ENCODE results near the gene CENATAC.
"Not testable (repeated sequence)": the region's sequence is repeated elsewhere in the genome, so short reads cannot be mapped to it uniquely, and the experiment has no call there.

Gene CENATAC

DNA sequence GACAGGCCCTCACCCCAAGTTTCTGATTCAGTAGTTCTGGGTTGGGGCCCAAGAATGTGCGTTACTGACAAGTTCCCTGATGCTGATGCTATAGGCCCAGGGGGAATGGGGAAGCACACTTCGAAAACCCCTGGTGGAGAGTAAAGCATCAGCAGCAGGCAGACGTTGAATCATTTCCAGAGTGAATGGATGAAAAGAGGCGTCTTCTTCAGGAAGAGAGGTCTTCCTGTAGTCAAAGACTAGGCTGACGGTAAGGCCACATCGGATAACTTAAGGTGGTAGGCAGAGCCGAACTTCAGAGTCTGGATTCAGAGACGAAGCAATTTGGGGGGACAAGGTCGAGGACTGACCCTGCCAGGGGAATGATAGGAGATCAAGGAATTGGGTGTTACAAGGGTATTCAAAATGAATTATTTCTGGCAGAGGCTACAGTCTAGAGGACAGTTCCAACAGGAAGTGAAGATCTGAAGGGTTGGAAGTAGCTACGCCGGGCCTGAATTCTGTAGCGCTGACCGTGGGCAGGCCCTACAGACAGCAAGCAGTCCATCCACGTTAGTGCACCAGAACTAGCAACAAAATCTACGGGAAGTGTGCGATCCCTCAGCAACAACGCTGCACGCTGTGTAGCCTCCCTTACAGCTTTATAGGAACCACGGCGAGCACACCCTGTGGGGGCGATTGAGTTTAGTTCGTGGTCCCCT is 862 bp upstream of the CENATAC start:
- DNase-seq = no peak

DNA sequence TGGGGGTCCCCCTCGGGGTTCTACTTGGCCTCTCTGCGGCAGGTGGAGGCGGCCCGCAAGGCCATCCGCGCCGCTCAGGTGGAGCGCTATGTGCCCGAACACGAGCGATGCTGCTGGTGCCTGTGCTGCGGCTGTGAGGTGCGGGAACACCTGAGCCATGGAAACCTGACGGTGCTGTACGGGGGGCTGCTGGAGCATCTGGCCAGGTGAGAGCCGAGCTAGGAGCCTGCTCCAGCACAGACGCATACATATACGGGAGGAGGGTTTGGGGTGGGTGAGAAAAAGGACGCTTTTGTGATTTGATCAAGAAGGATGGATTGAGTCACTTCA is 415 bp downstream of the CENATAC start:
- no peak for DNase-seq

- DNase-seq = no peak
These were observed 884 bp downstream of the CENATAC start for GRCh38 chr11:118998822-118999221.

DNA sequence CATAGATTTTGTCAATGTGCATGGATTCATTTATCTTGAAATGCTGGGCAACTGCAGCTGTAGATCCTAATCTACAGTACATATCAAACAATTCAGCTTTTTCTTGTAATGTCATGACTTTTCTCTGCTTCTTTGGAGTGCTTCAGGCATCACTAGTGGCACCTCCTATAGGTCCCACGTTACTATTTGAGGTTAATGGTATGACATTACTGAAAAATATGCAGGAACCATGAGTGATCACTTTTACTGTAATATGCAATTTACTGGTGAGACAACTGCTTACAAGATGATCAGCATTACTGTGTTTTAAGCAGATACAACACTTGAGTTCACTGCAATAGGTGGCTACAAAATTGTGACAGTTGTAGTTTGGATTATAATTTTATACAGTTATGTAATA is 3.0 kb downstream of the CENATAC start:
- DNase-seq = no peak

GRCh38 chr11:119006656-119007055 is 8.7 kb downstream of the CENATAC start:
- no peak for DNase-seq

GRCh38 chr11:119011476-119012053 is 13.6 kb downstream of the CENATAC start:
- no peak for DNase-seq

DNA sequence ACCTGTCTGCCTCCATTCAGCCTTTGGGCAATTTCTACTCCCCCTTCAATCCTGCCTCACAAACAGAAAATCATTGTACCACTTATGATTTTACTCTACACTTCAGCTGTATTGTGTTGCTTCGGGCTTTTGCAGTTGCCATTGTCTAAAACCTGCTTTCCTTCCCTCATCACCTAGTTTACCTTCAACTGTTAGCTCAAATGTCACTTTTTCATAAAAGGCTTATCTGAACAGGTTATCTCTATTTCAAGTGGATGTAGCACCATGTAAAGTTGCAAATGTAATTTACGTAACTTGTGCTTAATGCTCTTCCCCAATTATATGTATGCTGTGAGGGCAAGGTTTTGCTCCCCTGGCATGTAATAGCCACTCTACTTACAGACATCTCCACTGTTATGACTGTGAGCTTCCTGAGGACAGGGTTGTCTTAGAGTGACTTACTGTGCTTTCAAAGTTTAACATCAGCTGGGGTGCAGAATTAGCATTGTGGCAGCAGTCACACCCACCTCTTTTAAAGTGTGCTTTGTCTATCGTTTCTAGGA is 14.8 kb downstream of the CENATAC start:
- DNase-seq = no peak

- no peak for DNase-seq
These were observed 16.4 kb downstream of the CENATAC start for GRCh38 chr11:119014209-119014924.

- no peak for DNase-seq
These were observed 17.2 kb downstream of the CENATAC start for GRCh38 chr11:119015054-119015611.

GRCh38 chr11:119016216-119017009 is 18.5 kb downstream of the CENATAC start:
- DNase-seq = no peak

GRCh38 chr11:119017377-119017776 is 19.4 kb downstream of the CENATAC start:
- not testable (repeated sequence) for DNase-seq

DNA sequence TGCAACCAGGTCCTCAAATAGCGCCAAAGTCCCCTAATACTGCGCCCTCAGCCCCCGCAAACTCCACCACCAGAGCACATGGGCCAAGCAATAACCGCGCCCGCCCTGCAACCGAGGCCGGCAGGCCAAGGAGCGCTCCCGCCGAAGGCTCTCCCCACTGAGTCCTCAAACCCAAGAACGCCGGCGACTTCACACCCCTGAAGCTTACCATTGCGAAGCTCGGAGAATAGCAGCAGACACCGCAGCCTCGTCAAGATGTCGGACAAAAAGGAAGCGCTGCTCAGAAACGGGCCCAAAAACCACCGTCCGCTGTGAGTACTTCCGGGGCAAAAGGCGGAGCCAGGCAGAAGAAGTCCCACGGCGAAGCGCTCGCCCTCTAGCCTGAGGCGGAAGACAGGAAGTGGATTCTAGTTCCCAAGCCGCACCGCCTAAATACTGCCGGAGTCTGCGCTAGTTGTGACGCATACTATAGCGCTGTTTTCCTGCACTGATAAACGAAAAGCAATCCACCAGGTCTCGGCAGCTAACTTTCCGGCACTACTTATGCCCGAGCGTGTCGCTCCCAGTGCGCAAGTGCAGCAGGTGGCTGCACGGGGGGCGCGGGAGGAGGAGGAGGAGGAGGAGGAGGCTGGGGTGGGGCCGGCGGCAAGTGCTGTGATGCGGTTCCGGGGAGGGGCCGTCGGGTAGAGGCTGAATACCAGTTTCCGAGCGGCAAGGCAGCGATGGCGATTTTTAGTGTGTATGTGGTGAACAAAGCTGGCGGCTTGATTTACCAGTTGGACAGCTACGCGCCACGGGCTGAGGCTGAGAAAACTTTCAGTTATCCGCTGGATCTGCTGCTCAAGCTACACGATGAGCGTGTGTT is 20.4 kb downstream of the CENATAC start, which contains the start of the genes RPS25 and TRAPPC4:
TSS of gene RPS25 (minus strand) at position 270 of the 865 bp plus-strand sequence. CDS start at position 211, 59 bp downstream.
TSS of gene TRAPPC4 (plus strand) at position 693 of the 865 bp plus-strand sequence. CDS start at position 723, 30 bp downstream.
- DNase-seq = peak; percentile 89

DNA sequence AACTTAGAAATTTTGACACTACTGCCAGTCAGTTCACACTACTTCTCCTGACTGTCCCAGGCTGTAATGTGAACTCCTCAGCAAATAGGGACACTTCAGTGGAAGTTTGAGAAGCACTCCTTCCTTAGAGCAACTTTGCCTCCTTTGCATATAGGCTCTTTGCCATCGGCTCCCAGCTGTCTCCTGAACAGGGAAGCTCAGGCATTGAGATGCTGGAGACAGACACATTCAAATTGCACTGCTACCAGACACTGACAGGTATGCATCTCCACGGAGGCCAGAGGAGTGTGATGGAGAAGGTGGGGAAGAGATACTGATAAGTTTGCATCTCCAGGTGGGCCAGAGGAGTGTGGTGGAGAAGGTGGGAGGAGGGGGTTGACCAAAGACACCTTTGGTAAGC is 22.1 kb downstream of the CENATAC start:
- DNase-seq = no peak

- no peak for DNase-seq
These were observed 23.7 kb downstream of the CENATAC start for GRCh38 chr11:119021631-119022030.

DNA sequence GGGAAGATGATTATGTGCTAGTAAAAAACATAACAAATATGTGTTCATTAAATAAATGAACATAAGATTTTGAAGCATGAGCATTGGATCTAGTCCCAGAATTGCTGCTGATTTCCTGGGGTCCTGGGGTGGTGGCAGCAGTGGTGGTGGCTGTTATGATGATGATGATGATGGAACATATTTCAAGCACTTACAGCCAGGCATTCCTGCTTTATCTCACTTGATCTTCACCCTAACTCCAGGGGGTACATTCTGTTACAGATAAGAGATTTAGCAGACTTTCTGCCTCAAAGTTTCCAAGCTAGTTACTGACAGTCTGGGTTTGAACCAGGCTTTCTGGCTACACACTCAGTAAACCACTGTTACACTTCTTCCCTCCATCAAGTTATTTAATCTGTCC is 25.8 kb downstream of the CENATAC start:
- DNase-seq = no peak

DNA sequence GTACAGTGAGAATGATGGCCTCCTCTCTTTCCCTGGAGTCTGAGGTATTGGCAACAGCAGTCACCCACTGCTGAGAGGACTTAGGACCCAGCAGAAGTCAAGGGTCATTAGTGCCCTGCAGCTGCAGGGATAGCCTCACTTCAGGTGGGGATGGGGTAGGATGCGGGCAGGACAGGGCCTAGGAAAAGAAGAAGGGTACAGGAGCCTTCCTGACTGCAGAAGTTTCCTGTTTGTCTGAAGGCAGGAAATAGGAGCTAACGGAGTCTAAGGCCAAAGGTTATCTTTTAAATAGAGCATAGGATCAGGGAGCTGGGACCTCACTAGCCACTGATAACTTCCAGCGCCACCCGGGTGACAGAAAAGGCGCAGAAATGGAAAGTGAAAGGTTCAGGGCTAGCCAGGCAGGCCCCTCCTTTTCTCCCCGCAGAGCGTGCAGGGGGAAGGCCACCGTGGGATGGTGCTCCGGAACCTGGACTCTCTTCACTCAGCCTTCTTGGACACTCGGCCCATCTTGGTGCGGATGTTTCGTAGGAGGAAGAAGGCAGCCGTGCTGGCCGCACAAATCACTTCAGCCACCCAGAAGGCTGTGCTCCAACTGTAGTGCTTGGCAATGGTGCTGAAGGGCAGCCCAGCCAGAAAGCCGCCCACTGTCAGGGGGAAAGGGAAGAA is 26.6 kb downstream of the CENATAC start:
- DNase-seq = no peak

DNA sequence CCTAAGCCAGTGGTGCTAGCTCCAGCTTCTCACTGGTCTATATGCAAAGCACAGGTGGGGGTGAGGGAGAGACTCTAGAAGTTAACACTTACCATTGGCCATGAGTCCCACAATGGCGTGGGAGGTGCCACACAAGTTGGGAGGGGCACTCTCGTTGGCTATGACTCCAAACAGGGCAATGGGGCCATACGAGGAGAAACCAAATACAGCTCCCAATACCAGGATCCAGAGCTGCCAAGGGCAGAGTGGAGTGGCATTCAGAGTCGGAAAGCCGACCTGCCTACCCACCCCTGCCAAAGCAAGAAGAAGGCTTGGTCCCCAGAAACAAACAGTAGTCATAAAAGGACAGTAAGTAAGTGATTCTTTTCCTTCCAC is 27.1 kb downstream of the CENATAC start:
- no peak for DNase-seq

GRCh38 chr11:119025541-119025940 is 27.6 kb downstream of the CENATAC start:
- no peak for DNase-seq

GRCh38 chr11:119025978-119026766 is 28.2 kb downstream of the CENATAC start:
- no peak for DNase-seq

GRCh38 chr11:119026970-119027369 is 29.0 kb downstream of the CENATAC start:
- DNase-seq = no peak
